ENCODE measurements around the gene UBR2. TPM values are rescaled to one million over a fixed set of nuclear protein-coding genes. Genes with fewer than 3 reads are reported as not detected.

The UBR2 gene
- total and polyA plus RNA-seq, 2 of the 4 experiments (the other 2 are of a cell fraction) = 7.7 to 32.3 TPM

DNA sequence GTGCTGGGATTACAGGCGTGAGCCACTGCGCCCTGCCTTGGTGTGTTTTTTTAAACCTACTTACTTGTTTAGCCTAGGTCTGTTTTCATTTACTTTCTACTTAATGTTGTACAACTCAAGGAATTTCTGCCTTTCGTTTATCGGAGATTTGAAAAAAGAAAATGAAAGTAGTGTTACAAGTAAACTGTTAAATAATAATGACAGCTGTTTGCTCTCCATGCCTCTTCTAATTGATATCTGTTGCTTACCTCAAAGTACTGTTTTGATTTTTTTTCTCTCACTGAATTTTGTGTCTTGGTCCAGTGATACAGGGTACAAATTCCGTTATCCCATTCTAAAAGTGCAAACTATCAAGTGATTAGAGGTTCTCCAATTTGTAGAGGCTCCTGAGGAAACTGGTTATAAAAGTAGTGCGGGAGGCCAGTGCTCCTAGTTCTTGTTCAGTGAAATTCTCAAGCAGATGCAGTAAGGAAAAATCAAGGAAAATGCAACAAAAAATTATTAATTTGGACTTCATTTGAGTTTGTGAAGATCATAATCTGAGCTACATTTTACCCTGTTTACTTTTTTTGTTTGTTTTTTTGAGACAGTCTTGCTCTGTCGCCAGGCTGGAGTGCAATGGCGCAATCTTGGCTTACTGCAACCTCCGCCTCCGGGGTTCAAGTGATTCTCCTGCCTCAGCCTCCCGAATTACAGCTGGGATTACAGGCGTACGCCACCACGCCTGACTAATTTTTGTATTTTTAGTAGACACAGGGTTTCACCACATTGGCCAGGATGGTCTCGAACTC, 2.2 kb downstream of the UBR2 start:
- peak overlapping the region; percentile 29; the same call in 1 of the 2 replicates for H3K9ac ChIP-seq (ENCODE audit: low read depth, low read length)
- H2BK15ac ChIP-seq (ENCODE audit: low read depth, low read length) = no peak overlapping the region
- no peak overlapping the region for H4K5ac ChIP-seq (ENCODE audit: low read depth, low read length)
- no peak overlapping the region for H3K56ac ChIP-seq (ENCODE audit: extremely low read depth, insufficient read depth, low read length)
- no peak overlapping the region for H4K91ac ChIP-seq (ENCODE audit: insufficient read depth, low read depth, low read length)
- H4K20me1 ChIP-seq (ENCODE audit: insufficient read depth, low read length) = peaks cover 19% of the 10 kb centered on the region; the same call in 1 of the 2 replicates
- DNase-seq = no peak
- ChIA-PET POLR2A (ENCODE audit: unreplicated experiment) (no interaction called here), CTCF (no interaction called here)
- 100% methylated on average over 4 of the region's 15 CpGs; no CpG with 5 or more reads in 1 of the 2 experiments for WGBS, 2 experiments (ENCODE audit: extremely low coverage in 2 of 2, insufficient read length in 1 of 2)
- dilution Hi-C loops (cut with HindIII; ENCODE audit: low sequenced_read_pairs, unreplicated experiment) = no loop called here
- no peak overlapping the region for H3K23ac ChIP-seq (ENCODE audit: low read depth, low read length)
- TF ChIP-seq RAD21 (IDR thresholded peaks at IDR 0.05; ENCODE audit: low read length) (no peak), MAZ (IDR thresholded peaks at IDR 0.05; ENCODE audit: borderline replicate concordance, low read depth, low read length) (no peak), MAFK (IDR thresholded peaks at IDR 0.05; ENCODE audit: low read depth, low read length) (no peak), NFE2L2 (IDR thresholded peaks at IDR 0.05; ENCODE audit: low read depth, low read length) (no peak), CEBPB (IDR thresholded peaks at IDR 0.05; ENCODE audit: low read depth, low read length) (no peak), FOS (IDR thresholded peaks at IDR 0.05; ENCODE audit: low read depth, low read length) (no peak), SMC3 (IDR thresholded peaks at IDR 0.05; ENCODE audit: low read depth, low read length) (no peak)
- TF ChIP-seq, protein P1, sequence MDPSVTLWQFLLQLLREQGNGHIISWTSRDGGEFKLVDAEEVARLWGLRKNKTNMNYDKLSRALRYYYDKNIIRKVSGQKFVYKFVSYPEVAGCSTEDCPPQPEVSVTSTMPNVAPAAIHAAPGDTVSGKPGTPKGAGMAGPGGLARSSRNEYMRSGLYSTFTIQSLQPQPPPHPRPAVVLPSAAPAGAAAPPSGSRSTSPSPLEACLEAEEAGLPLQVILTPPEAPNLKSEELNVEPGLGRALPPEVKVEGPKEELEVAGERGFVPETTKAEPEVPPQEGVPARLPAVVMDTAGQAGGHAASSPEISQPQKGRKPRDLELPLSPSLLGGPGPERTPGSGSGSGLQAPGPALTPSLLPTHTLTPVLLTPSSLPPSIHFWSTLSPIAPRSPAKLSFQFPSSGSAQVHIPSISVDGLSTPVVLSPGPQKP (IDR thresholded peaks at IDR 0.05; ENCODE audit: borderline replicate concordance, low read depth, low read length) = no peak
- H3K9me3 ChIP-seq (ENCODE audit: control insufficient read depth, insufficient read depth, low read length) = no peaks in the 10 kb centered on the region
- no peak overlapping the region for H2BK20ac ChIP-seq (ENCODE audit: low read depth, low read length)
- no peak overlapping the region for H3K4ac ChIP-seq (ENCODE audit: low read depth, low read length)
- no peak overlapping the region for H2AK9ac ChIP-seq (replicated peaks; ENCODE audit: low read depth, low read length, poor library complexity)
- H3K4me1 ChIP-seq (ENCODE audit: control insufficient read depth, insufficient read depth, low read length) = no peaks in the 10 kb centered on the region; the same call in 1 of the 2 replicates
- no peak overlapping the region for H2BK120ac ChIP-seq (ENCODE audit: low read depth, low read length)
- intact Hi-C loops (cut with micrococcal nuclease) = no loop called here
- H3K27me3 ChIP-seq (ENCODE audit: control insufficient read depth, insufficient read depth, low read length) = no peaks in the 10 kb centered on the region
- H3K18ac ChIP-seq (ENCODE audit: low read depth, low read length) = no peak overlapping the region
- no peak overlapping the region for H3K27ac ChIP-seq (ENCODE audit: insufficient read depth, low read length)
- H2AK5ac ChIP-seq (ENCODE audit: low read depth, low read length) = no peak overlapping the region
- H3K36me3 ChIP-seq (ENCODE audit: control insufficient read depth, insufficient read depth, low read length) = no peaks in the 10 kb centered on the region
- no peak overlapping the region for H2BK5ac ChIP-seq (ENCODE audit: low read depth, low read length, poor library complexity, severe bottlenecking)
- H3K9me1 ChIP-seq (ENCODE audit: insufficient read depth, low read length) = no peaks in the 10 kb centered on the region
- in situ Hi-C loops (cut with MboI; ENCODE audit: low sequenced_read_pairs) = no loop called here
- BruUV-seq (replicated peaks) = no TSS peak
- H3K4me3 ChIP-seq (ENCODE audit: insufficient read depth, low read depth, low read length) = peak overlapping the region; percentile 63
- no peak for ATAC-seq (ENCODE audit: low read depth)
- H3K4me2 ChIP-seq (ENCODE audit: low read depth, low read length) = peak overlapping the region; percentile 89
- H3K79me1 ChIP-seq (ENCODE audit: low read depth in 1 of 2, low read length in 2 of 2) = peaks cover 7 to 54% of the 10 kb centered on the region in 2 experiments; a peak in 3 of 4 replicates
- H2AFZ ChIP-seq (replicated peaks; ENCODE audit: low read length, poor library complexity) = no peak overlapping the region
- H3K14ac ChIP-seq (replicated peaks; ENCODE audit: low read depth, low read length) = no peak overlapping the region
- H4K8ac ChIP-seq (ENCODE audit: low read depth in 2 of 2, low read length in 2 of 2) = no peak overlapping the region
